WTC11 (cell line): Measurements from ENCODE around the gene RPL21.

Source experiments
- GABPB1 ChIP-seq: sonication (generic); formaldehyde crosslinking; IDR thresholded peaks from 2 replicates; pipeline ENCODE4 v1.8.1; 2023; ENCODE audit warnings: mild to moderate bottlenecking, missing genetic modification reagents
- TF ChIP-seq, protein P1 (sequence below): sonication (generic); formaldehyde crosslinking; IDR thresholded peaks from 2 replicates; pipeline ENCODE4 v1.8.0; 2022; ENCODE audit warnings: mild to moderate bottlenecking, missing genetic modification reagents

GRCh38 chr13:27289011-27289665 lies 37.8 kb downstream of the RPL21 start:
- TF ChIP-seq, protein P1, sequence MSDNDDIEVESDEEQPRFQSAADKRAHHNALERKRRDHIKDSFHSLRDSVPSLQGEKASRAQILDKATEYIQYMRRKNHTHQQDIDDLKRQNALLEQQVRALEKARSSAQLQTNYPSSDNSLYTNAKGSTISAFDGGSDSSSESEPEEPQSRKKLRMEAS: no peak
- no peak for TF ChIP-seq GABPB1 (CRISPR knock-in tag)
